Endothelial cell of umbilical vein (primary cell): ENCODE data around the gene PIGB. TPM values are rescaled to one million over a fixed set of nuclear protein-coding genes. Genes with fewer than 3 reads are reported as not detected.
A peak's percentile ranks its signal among the peaks of the same experiment; 100 is the strongest.

Experiments
- BruUV-seq: library from RNA; stranded (reverse); fragments of 400-500 nt; replicated peaks from 2 replicates; lab custom pipeline; 2021; lab: Mats Ljungman, UMichigan
- CTCF ChIA-PET: fragments of 300-600, 350-600 bp; sonication (Branson Sonifier 250); formaldehyde crosslinking; loops from one replicate; lab custom pipeline; 2021; ENCODE audit warnings: antibody characterized with exemption, inconsistent platforms; lab: Charles Lee
- POLR2A ChIA-PET: fragments of 300-600, 350-600 bp; sonication (Branson Sonifier 250); formaldehyde crosslinking; loops from one replicate; lab custom pipeline; 2021; ENCODE audit warnings: antibody characterized with exemption, inconsistent platforms; lab: Charles Lee
- DNase-seq: peaks from one replicate; pipeline ENCODE4 v3.0.0-alpha.2; 2011; ENCODE audit warnings: low read depth, low spot score
- FAIRE-seq: peaks from 2 replicates; lab custom pipeline; 2011; peaks lifted over from hg19 to GRCh38; lab: Jason Lieb, UNC
- H2AFZ ChIP-seq: 2 replicates; pipeline ENCODE4 v1.6.0; 2012; ENCODE audit warnings: low read depth, low read length, control low read depth, inconsistent platforms
- H3K27ac ChIP-seq: 2 replicates; pipeline ENCODE4 v1.5.1; 2011; ENCODE audit warnings: low read depth, mild to moderate bottlenecking, control low read depth, low read length, moderate library complexity; ENCODE audit not compliant: insufficient read depth
- H3K27me3 ChIP-seq, 2 experiments: 2 replicates each; pipeline versions ENCODE4 v1.6.0 to v1.6.1; 2011; ENCODE audit warnings: low read length in 2 of 2, mixed read lengths in 1 of 2; ENCODE audit not compliant: control insufficient read depth in 2 of 2, insufficient read depth in 2 of 2
- H3K36me3 ChIP-seq, 2 experiments: 2 replicates in 1 of 2; 3 replicates in 1 of 2; pipeline ENCODE4 v1.5.1; 2011; ENCODE audit warnings: low read length in 2 of 2, mild to moderate bottlenecking in 1 of 2, moderate library complexity in 1 of 2; ENCODE audit not compliant: control insufficient read depth in 2 of 2, insufficient read depth in 2 of 2; ENCODE audit errors: extremely low read depth in 1 of 2
- H3K4me1 ChIP-seq: 3 replicates; pipeline ENCODE4 v1.5.1; 2011; ENCODE audit warnings: mild to moderate bottlenecking, low read length; ENCODE audit not compliant: control insufficient read depth, insufficient read depth; ENCODE audit errors: extremely low read depth
- H3K4me2 ChIP-seq: 2 replicates; pipeline ENCODE4 v1.6.1; 2011; ENCODE audit warnings: low read length, control low read depth, mixed read lengths; ENCODE audit not compliant: insufficient read depth
- H3K4me3 ChIP-seq, 3 experiments: fragments of 200-600 bp in 1 of 3; sonication (generic), shearing (Covaris generic) in 1 of 3; replicated peaks in 1 of 3; 2 replicates each; pipeline ENCODE4 v1.5.1; 2011 to 2016; ENCODE audit warnings: control low read depth in 3 of 3, low read length in 3 of 3, mild to moderate bottlenecking in 2 of 3, inconsistent platforms in 1 of 3, low read depth in 1 of 3, moderate library complexity in 1 of 3; ENCODE audit not compliant: insufficient read depth in 1 of 3
- H3K79me2 ChIP-seq: 2 replicates; pipeline ENCODE4 v1.6.0; 2012; ENCODE audit warnings: low read length, inconsistent platforms; ENCODE audit not compliant: control insufficient read depth, insufficient read depth
- H3K9ac ChIP-seq: replicated peaks from 2 replicates; pipeline ENCODE3; 2011; ENCODE audit warnings: low read length, control low read depth; ENCODE audit not compliant: insufficient read depth; ENCODE audit errors: extremely low read depth
- H3K9me1 ChIP-seq: replicated peaks from 3 replicates; pipeline ENCODE4 v1.6.0; 2011; ENCODE audit warnings: mild to moderate bottlenecking, low read length; ENCODE audit not compliant: control insufficient read depth, insufficient read depth; ENCODE audit errors: extremely low read depth
- H3K9me3 ChIP-seq: replicated peaks from 2 replicates; pipeline ENCODE4 v1.5.1; 2012; ENCODE audit warnings: low read length, inconsistent platforms; ENCODE audit not compliant: control insufficient read depth, insufficient read depth
- H4K20me1 ChIP-seq: replicated peaks from 2 replicates; pipeline ENCODE3; 2011; ENCODE audit warnings: mild to moderate bottlenecking, low read length; ENCODE audit not compliant: control insufficient read depth, insufficient read depth; ENCODE audit errors: extremely low read depth
- EZH2 ChIP-seq: IDR thresholded peaks from 2 replicates; pipeline ENCODE4 v1.6.1; 2012; ENCODE audit warnings: borderline replicate concordance, low read depth, mild to moderate bottlenecking, moderate library complexity, low read length, inconsistent platforms; ENCODE audit not compliant: severe bottlenecking
- FOS ChIP-seq: IDR thresholded peaks from 2 replicates; pipeline ENCODE4 v1.6.1; 2011; ENCODE audit warnings: mild to moderate bottlenecking, low read length, moderate library complexity, borderline replicate concordance; ENCODE audit not compliant: insufficient read depth
- GATA2 ChIP-seq: IDR thresholded peaks from 2 replicates; pipeline ENCODE4 v1.7.0; 2011; ENCODE audit warnings: low read depth, mild to moderate bottlenecking, moderate library complexity, mixed read lengths, low read length; ENCODE audit not compliant: insufficient read length, insufficient read depth
- JUN ChIP-seq: IDR thresholded peaks from 2 replicates; pipeline ENCODE4 v1.6.1; 2011; ENCODE audit warnings: borderline replicate concordance, low read depth; ENCODE audit not compliant: insufficient read length, insufficient read depth
- MYC ChIP-seq: IDR thresholded peaks from one replicate; pipeline ENCODE4 v1.6.1; 2011; ENCODE audit warnings: mild to moderate bottlenecking, low read depth, low read length
- POLR2A ChIP-seq: IDR thresholded peaks from 2 replicates; pipeline ENCODE4 v1.6.1; 2012; ENCODE audit warnings: low read depth, mild to moderate bottlenecking, control low read depth, low read length
- POLR2AphosphoS5 ChIP-seq: IDR thresholded peaks from 2 replicates; pipeline ENCODE4 v1.6.1; 2012; ENCODE audit warnings: low read depth, mild to moderate bottlenecking, control low read depth, low read length, moderate library complexity; ENCODE audit not compliant: insufficient read depth
- dilution Hi-C: fragments of 300-500 bp; cut with MboI; formaldehyde crosslinking; loops from one replicate; pipeline ENCODE4 v1.15.0; 2019; ENCODE audit warnings: low sequenced_read_pairs; ENCODE audit not compliant: extremely low pct_ligation_motif_present
- intact Hi-C: fragments of 100-400 bp; cut with micrococcal nuclease; formaldehyde crosslinking; loops from one replicate; pipeline ENCODE4 v1.10.0; 2022
- polyA plus RNA-seq, 4 experiments: library from polyadenylated mRNA; depleted of rRNA in 3 of 4; stranded (reverse) in 3 of 4; unstranded in 1 of 4; fragments of >200 nt; gene quantifications; 2 replicates each; pipeline versions ENCODE4 v1.2.1 to v1.2.3, GENCODE V29; 2011 to 2012; ENCODE audit warnings: missing spikeins in 1 of 4
- total RNA-seq: library from RNA; stranded (reverse); gene quantifications from 2 replicates; pipeline ENCODE4 v1.2.3, GENCODE V29; 2021
- TF ChIP-seq, protein P1 (sequence below): IDR thresholded peaks from 2 replicates; pipeline ENCODE4 v1.6.1; 2011; ENCODE audit not compliant: insufficient read depth, insufficient read length

PIGB gene
- total and polyA plus RNA-seq, 2 donors (not counting 3 experiments of a cell fraction or from before 2014, with no cell fraction given): 14.1 to 23.9 TPM

DNA sequence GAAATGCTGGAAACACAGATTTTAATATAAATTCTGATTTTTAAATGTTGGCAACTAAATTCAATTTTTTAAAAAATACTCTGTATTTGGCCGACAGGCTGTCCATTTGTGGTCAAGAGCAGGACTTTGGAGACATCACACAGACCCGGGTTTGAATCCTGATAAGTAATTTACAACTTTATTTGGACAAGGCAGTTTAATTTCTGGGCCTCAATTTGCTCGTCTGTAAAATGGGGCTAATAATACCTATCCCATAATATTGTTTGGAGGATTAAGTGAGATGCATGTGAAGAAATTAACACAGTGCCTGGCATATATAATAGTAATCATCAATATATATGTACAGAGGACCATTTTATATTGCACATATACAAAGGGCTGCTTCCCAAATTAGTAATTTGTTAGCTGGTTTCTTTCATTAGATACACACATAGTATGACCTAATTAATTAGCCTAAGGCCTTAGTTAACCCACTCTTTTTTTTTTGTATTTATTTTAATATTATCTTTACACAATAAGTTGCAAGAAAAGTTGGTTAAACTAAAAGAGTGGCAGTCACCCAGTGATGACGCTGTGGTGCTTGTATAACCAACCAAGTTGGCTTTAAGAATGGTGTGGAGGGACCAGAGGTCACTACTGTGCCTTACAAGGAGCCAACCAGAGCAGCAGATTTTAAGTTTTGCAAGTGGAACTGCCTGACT is 665 bp downstream of the PIGB start:
- DNase-seq (no peak), FAIRE-seq (no peak)
- Histone ChIP-seq H3K9ac (peak overlapping the region; percentile 88), H3K4me2 (peak overlapping the region; percentile 72), H3K4me3 (peak overlapping the region; percentile 45 to 83 (median 77)), H3K27me3 (no peaks in the 10 kb centered on the region), H3K36me3 (no peaks in the 10 kb centered on the region), H2AFZ (peak overlapping the region; percentile 58), H3K27ac (peak overlapping the region; percentile 74), H3K4me1 (peaks cover 9% of the 10 kb centered on the region), H3K79me2 (peaks cover 11% of the 10 kb centered on the region), H4K20me1 (no peaks in the 10 kb centered on the region), H3K9me3 (no peaks in the 10 kb centered on the region), H3K9me1 (no peaks in the 10 kb centered on the region)
- CTCF ChIA-PET: interaction anchor here (0.8 to 3.1 kb wide), 14 partner anchors 13 to 323 kb away, joined by 3 to 22 read pairs (median 4); partner anchors contain the start of genes CCPG1 and PIERCE2
- dilution Hi-C loops (no loop called here), intact Hi-C loops (loop anchor here (1.0 to 2.0 kb wide), 4 partner anchors 29 to 116 kb away; partner anchors contain the start of genes CCPG1 and PIERCE2)
- TF ChIP-seq EZH2: no peak
- no peak for TF ChIP-seq JUN
- no peak for TF ChIP-seq POLR2AphosphoS5
- no peak for TF ChIP-seq GATA2
- TF ChIP-seq POLR2A: no peak
- no peak for TF ChIP-seq FOS
- no peak for TF ChIP-seq MYC
- TF ChIP-seq, protein P1, sequence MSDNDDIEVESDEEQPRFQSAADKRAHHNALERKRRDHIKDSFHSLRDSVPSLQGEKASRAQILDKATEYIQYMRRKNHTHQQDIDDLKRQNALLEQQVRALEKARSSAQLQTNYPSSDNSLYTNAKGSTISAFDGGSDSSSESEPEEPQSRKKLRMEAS: no peak
- POLR2A ChIA-PET: interaction anchor here (1.0 kb wide), 1 partner anchor 88 kb away, joined by 4 read pairs; the partner anchor contains the start of genes CCPG1 and PIERCE2
- BruUV-seq: TSS peak; percentile 55
